GM21528 (cell line): ENCODE measurements around the gene TP73.
A peak's percentile ranks its signal among the peaks of the same experiment; 100 is the strongest.
"Not testable (repeated sequence)": the region's sequence is repeated elsewhere in the genome, so short reads cannot be mapped to it uniquely, and the experiment has no call there.

Experiments
- ATAC-seq: cut with Tn5 transposase; IDR thresholded peaks from one replicate; pipeline ENCODE4 v1.9.1; 2021; ENCODE audit warnings: mild to moderate bottlenecking, moderate library complexity; ENCODE audit not compliant: unreplicated experiment, low FRiP score

TP73 gene

DNA sequence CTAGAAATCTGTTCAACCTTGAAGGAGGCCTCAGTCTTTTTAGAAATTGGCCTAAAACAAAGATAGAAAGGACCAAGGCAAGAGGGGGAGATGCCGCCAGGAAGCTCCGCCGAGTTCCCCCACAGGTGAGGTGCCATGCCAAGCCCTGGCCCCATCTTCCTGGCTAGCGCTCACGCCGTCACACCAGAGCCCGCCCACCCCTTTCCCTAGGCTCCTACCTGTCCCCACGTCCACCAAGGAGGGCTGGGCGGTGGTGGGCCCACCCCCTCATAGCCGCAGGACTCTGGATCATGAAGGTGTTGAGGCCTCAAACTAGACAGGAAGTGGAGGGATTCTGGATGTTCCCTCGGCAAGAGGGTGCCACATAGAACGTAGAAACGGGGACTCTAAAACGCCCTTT, 84.4 kb downstream of the TP73 start:
- ATAC-seq = no peak

DNA sequence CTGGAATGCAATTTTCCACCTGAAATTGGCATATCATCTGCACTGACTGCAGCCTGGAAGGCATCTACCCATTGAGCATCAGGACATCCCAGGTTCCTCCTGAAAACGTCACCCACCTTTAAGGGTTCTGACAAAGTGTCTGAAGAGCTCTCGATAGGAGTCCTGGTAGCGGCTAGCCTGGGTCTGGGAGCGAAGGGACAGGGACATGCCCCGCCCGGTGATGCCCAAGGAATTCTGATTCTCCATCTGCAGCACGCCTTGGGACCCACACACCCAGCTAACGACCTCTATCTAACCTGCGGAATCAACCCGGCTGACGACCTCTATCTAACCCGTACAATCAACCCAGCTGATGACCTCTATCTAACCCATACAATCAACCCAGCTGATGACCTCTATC, 86.6 kb downstream of the TP73 start:
- ATAC-seq = no peak

DNA sequence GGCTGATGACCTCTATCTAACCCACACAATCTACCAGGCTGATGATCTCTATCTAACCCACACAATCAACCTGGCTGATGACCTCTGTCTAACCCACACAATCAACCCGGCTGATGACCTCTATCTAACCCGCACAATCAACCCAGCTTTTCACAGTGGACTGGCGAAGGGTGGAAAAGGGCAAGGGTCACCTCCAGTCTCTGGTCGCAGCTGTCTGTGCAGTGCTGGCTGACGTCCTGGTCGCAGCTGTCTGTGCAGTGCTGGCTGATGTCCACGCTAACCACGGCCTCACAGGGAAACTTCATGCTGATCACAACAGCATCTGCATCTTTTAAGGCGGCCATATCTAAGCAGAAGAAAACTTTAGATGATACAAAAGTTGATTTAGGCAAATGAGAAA, 87.7 kb downstream of the TP73 start:
- no peak for ATAC-seq

DNA sequence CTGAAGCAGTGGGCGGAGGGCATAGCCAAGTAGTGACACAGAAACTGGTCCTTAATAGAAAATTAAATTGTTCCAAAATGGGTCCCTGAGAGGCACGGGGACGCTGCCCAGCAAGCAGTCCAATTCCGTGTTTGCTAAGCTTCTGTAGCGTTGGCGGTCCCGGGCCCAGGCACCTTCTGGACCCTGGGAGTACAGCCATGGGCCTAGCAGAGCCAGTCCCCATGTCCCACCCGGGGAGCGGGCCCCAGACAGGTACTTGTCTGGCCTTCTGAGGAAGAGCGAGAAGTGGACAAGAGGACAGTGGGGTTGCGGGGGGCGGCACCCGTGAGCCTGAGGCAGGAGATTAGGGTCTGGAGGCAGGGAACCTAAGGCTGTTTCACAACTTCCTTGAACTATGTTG, 88.4 kb downstream of the TP73 start:
- no peak for ATAC-seq

DNA sequence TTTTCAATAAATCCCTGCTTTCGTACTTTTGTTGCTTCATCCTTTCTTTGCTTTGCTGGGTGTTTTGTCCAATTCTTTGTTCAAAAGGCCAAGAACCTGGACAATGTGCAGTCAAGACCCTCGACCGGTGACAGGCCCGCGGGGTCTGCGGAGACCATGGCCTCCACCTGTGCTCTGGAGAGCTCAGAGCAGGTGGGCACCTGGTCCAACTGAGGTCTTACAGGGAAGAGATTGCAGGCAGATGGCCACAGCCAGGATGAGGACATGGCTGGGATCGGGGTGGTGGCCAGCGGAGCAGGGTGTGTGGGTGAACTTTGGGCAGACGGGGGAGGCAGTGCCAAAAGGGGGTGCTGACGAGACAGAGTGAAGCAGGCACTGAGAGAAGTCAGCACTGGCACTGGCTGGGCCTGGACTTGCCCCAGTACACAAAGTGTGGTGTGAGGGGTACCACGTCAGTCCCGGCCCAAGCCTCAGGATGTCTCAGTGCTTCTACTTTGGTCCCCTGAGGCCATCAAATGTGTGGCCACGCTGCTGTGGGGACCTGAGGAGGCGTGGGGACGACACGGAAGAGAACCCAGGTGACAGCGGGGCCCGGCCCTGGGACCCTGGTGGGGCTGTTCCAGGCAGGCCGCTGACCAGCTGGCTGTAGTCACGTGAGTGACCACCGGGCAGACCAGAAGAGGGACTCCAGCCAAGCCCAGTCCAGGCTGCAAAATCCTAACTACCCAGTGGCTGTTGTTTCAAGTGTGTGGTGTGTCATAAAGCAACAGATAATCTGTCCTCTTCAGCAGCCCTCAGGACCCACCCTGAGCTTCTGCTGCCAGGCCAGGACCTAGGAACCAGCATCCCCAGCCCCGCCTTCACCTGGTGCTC, 89.5 kb downstream of the TP73 start:
- ATAC-seq = no peak

DNA sequence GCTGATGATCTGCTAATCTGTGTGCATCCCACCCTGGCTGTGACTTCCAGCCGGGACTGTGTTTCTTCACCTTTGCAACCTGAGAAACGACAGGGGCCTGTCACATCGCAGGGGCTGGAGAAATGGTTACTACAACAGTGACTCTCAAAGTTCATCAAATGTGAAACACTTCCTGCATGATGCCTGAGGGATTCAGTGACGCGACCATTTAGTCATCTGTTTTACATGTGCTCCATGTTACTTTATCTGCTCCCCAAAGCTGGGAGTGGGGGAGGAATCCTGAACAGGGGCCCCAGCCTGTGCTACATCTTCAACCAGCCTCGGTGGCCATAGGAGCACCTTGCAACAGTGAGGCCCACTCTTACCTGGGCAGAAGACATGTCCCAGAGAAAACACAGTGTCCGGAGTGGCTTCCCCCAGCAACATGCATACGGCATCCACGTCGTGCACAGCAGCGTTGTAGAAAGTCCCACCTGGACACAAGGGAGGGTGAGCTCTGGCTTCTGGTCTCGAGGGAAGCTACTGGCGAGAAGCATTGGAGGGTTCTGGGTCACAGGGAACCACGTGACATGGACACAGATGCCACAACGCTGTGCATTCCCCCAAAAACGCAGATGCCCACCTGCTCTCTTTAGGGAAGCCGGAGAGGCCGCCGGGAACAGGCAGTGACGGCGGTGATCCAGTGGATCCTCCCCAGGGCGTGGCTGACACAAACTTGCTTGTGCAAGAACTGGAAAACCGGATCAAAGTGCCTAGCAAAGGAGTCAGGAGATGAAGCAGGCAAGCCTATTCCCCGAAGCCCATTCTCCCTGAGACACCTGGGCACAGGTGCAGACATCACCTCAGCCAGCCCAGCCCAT, 90.4 kb downstream of the TP73 start:
- no peak for ATAC-seq

DNA sequence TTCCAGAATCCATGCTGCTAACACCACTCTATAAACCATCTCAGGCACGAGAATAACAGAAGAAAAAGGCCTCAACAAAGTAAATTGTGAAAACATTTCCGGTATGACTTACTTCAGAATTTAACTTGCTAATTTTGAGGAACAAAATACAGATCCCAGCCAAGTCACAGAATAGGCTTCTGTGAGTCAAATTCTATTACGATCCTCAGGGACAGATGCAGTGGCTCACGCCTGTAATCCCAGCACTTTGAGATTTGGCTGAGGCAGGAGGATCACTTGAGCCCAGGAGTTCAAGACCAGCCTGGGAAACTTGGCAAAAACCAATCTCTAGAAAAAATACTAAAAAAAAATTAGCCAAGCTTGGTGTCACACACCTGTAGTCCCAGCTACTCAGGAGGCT, 91.1 kb downstream of the TP73 start:
- no peak for ATAC-seq

DNA sequence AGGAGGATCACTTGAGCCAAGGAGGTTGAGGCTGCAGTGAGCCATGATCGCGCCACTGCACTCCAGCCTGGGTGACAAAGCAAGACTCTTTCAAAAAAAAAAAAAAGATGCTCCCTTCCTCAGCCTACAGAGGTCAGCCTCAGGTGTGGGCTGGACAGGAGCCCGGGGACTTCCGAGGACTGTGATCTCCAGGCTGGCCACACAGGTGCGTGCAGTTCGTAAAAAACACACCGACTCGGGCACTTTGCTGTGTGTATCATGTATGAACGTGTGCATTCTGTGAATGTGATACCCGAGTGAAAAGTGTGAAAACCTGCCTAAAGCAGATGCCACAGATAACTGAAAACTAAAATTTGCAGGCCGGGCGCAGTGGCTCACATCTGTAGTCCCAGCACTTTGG, 91.5 kb downstream of the TP73 start:
- ATAC-seq = no peak

DNA sequence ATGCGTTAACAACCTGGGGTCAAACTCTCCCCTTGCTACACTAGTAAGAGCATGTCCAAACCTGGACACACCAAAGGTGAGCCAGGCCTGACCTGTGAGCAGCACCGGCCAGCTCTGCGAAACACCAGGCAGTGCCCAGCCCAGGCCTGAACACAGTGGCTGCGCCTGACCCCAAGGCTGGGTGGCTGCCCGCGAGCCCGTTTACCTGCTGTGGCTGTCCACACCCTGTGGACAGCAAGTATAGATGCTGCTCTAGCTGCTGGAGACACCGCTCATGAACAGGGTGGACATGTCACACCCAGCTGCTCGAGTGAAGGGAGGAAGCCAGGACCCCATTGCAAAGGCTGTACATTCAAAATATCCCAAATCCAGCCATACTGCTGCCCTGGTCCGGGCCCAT, 92.3 kb downstream of the TP73 start:
- no peak for ATAC-seq

DNA sequence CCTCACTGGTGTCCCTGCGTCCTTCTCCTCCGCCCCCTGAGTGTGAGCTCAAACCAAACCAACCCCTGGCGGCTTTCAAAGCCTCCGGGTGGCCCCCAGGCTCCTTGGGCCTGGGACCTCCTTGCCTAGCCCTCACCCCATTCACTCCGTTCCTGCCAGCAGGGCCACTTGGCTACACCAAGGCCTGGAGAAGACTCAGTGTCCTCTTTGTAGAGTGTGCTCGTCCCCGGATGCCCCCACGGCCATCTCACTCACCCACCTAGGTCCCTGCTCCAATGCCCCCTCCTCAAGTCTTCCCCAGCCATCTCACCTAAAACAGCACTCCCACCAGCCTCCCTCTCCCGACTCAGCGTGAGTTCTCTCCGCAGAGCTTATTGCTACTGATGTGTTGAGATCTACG, 92.8 kb downstream of the TP73 start:
- ATAC-seq = no peak

DNA sequence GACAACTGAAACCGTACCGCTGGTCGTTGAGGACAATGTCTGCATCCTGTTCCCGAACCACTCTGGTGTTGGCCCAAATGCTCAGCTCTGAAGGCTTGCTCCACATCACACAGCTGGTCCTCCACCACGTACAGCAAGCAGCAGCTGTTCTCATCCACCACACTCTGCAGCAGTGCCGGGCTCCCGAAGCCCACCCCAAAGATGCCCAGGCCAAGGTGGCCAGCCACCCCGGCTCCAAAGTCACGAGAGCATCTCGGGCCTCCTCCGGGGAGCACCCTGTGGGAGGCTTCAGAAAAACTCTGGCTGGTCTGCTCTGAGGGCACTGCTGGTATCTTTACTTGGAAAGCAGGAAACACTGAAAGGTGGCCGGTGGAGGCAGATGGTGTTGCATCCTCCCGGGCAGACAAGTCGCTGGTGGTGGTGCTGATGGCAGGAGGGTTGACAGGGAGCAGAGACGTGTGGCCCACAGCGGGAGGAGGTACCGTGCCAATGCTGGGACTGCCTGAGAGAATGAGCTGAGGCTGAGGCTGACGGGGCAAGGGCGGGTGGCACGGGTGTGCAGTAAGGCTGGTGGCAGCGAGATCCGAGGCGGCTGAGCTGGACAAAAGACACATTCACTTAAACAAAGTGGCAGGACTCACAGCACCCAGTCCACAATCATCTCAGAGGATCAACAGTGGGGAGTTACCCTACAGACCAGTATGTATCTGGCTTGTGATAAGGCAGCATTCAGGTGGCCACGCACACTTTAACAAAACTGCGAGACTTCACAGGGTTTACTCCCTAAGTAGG, 93.5 kb downstream of the TP73 start:
- no peak for ATAC-seq

DNA sequence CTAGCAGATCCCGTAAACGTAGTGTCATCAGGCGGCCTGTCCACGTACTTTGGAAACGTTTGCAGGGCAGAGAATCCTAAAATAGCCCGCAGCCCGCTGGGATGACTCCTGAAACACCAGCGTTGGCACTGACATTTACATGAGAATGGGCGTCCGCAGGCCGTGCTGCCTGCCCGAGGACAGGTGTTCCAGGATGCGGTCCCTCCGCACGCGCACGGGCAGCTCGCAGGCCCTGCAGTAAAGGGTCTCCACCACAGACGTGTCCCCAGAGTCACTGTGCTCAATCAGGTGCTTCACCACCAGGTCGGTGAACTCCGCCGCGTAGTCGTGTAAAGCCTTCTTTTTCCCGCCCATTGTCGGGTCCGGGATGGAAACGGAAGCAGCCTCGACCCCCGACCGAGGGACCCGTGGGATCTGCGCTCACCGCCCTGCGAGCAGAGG, 94.1 kb downstream of the TP73 start:
- ATAC-seq = no peak

DNA sequence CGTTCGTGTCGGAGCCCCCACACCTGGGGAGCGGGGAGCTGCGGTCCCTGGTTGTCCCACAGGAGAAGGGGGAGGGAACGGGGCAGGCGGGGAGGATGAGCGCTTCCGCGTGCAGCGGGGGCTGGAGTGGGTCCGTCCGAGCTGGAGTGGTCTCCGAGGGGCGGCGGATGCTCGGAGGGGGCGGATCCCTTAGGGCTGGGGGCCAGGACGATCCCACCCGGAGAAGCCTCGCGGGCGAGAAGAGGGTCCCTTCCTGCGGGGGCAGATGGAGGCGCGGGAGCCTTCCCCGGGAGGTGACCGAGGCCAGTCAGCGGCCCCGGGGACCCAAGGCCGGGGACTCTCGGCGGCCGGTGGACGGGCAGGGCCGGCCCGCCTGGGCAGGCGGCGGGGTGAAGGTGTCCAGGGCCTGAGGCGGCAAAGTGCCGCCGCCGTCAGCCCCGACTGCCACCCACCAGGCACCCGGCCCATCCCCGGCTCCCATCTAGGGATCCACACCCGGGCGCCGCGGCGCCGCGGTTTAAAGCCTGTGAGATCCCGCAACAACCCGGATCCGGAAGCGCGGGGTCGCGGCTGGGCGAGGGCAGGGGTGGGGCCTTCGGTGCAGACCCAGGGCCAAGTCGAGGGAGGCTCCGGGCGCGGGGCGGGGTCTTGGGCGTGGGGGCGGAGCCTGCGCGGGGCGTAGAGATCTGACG, 94.7 kb downstream of the TP73 start:
- ATAC-seq = peak; percentile 85

DNA sequence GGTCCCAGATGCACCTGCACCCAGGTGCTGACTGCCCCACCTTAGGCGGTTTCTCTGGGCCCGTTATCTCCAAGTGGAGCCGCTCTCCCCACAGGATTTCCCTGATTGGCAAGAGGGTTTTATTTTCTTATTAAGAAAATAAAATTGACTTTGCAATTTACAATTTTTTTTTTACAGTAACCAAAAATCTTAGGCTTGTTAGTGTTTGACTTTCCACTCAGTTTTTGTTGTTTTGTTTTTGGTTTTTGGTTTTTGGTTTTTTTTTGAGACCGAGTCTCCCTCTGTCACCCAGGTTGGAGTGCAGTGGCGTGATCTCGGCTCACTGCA, 95.2 kb downstream of the TP73 start:
- ATAC-seq = no peak

DNA sequence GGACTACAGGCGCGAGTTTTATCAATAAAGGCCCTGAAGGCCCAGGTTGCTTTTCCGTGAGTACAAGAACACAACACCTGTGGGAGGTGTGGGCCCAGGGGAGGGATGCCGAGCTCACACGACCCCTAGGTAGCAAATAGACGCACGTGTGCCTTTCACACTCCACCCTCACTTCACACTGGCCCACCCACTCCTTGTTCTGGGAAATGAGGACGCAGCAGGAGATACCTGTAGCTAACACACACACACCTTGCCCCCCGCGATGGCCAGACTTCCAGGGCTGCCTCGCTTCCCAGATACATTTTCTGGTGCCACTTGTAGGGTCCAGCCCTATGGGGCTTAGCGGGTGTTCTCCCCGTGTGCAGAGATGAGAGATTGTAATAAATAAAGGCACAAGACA, 95.6 kb downstream of the TP73 start:
- no peak for ATAC-seq

DNA sequence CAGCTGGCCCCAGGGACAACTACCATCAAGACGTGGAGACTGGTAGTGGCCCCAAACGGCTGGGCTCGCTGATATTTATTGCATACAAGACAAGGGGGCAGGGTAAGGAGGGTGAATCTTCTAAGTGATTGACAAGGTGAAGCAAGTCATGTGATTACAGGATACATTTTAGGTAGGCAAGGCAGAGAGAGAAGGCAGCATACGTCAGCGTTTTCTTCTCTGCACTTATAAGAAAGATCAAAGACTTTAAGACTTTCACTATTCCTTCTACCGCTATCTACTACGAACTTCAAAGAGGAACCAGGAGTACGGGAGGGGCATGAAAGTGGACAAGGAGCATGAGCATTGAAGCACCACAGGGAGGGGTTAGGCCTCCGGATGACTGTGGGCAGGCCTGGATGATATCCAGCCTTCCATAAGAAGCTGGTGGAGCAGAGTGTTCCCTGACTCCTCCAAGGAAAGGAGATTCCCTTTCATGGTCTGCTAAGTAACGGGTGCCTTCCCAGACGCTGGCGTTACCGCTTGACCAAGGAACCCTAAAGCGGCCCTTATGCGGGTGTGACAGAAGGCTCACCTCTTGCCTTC, 96.1 kb downstream of the TP73 start:
- ATAC-seq = not testable (repeated sequence)

DNA sequence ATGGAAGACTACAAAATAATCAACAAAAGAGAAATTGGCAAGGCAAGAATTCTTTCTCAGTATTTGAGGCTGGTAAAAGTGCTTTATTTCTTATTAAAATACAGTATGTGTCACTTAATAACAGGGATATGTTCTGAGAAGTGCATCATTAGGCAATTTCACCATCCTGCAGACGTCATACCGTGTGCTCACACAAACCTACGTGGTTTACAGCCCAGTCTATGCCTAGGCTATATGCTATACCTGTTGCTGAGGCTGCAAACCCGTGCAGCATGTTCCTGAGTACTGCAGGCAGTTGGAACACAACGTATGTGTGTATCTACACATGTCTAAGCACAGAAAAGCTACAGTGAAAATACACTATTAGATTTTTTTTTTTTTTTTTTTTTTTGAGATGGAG, 97.2 kb downstream of the TP73 start:
- ATAC-seq = no peak

DNA sequence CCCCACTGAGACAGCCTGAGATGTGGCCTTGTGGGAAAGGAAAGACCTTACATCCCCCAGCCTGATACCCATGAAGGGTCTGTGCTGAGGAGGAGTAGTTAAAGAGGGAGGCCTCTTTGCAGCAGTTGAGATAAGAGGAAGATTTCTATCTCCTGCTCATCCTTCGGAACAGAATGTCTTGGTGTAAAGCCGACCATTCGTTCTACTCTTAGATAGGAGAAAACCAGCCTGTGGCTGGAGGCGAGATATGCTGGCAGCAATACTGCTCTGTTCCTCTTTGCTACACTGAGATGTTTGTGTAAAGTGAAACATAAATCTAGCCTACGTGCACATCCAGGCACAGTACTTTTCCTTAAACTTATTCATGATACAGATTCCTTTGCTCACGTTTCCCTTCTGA, 98.4 kb downstream of the TP73 start:
- ATAC-seq = no peak

DNA sequence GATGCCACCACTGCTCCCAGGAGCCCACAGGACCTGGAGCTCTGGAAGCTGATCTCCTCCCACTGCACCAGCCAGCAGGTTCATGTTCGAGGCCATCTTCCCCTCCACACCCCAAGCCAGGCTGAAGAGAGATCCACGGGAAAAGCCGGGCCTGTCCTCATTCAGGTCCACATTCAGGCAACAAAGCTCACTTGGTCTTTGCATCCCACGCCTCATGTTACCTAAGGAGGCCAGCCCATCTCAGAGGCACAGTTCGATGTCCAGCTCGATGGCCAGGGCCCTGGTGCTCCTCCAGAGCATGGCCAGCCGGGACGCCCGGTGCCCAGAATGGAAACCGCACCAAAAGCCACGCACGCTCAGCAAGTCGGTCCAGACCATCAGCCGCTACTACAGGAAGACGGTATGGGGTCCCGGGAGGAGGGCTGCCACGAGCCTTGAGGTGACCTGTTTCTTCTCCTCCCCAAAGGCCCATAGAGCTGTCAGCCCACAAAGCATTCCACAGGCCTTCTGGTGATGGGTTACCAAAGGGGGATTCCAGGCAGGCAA, 100.2 kb downstream of the TP73 start, which contains the start of gene CCDC27:
Gene CCDC27 (plus strand): TSS at position 51 of the 546 bp plus-strand sequence. CDS start 32 bp downstream, at position 83.
- no peak for ATAC-seq
